Inflammatory macrophage treated with lipopolysaccharide for 4 hours (primary cell): ENCODE data around the gene LUC7L2.
"Not testable (repeated sequence)": the region's sequence is repeated elsewhere in the genome, so short reads cannot be mapped to it uniquely, and the experiment has no call there.

Experiments used
- DNase-seq: peaks from one replicate; pipeline ENCODE4 v3.0.0-alpha.2; 2020

Gene LUC7L2, protein sequence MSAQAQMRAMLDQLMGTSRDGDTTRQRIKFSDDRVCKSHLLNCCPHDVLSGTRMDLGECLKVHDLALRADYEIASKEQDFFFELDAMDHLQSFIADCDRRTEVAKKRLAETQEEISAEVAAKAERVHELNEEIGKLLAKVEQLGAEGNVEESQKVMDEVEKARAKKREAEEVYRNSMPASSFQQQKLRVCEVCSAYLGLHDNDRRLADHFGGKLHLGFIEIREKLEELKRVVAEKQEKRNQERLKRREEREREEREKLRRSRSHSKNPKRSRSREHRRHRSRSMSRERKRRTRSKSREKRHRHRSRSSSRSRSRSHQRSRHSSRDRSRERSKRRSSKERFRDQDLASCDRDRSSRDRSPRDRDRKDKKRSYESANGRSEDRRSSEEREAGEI

GRCh38 chr7:139359366-139360209 is at the start of gene LUC7L2:
Gene LUC7L2 (plus strand): TSS chr7:139359894. CDS start chr7:139360262, 368 bp downstream.
- DNase-seq = peak; percentile 99

GRCh38 chr7:139317939-139318505 is 41.7 kb upstream of the LUC7L2 start:
- DNase-seq = no peak

DNA sequence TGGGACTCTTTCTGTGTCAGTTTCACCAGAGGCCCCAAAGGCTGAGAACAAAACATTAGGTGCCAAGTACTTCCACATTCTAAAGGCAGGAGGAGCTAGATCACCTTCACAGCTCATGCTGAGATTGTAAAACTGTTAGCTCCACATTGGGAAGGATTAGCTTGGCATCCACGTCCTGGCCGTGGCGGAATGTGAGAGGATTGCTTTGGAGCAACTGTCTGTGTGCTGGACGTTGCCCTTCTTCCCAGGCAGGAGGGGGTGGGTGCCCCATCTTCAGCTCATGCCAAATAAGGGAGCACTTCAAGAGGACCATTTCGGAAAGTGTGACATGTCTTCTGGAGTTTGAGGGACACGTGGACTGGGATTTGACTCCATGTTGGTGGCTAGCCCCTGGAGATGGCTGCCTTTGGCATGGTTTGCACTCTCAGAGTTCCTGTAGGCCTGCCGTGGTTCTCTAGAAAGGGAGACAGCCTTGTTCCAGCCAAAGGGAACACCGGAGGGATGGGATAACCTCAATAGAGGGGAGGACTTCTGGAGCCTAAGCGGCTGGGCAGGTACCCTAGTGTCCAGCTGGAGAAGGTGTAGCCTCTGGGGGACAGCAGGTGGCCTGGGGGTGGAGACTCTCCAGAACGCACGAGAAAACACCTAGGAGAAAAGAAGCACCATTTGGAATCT is 38.5 kb upstream of the LUC7L2 start:
- DNase-seq = no peak

- DNase-seq = not testable (repeated sequence)
Measured at GRCh38 chr7:139324709-139325108, 35.0 kb upstream of the LUC7L2 start.

GRCh38 chr7:139328375-139328774 is 31.3 kb upstream of the LUC7L2 start:
- no peak for DNase-seq

- DNase-seq = no peak
Measured at GRCh38 chr7:139329119-139329518, 30.6 kb upstream of the LUC7L2 start.

GRCh38 chr7:139330333-139331030 is 29.2 kb upstream of the LUC7L2 start:
- peak; percentile 27 for DNase-seq

DNA sequence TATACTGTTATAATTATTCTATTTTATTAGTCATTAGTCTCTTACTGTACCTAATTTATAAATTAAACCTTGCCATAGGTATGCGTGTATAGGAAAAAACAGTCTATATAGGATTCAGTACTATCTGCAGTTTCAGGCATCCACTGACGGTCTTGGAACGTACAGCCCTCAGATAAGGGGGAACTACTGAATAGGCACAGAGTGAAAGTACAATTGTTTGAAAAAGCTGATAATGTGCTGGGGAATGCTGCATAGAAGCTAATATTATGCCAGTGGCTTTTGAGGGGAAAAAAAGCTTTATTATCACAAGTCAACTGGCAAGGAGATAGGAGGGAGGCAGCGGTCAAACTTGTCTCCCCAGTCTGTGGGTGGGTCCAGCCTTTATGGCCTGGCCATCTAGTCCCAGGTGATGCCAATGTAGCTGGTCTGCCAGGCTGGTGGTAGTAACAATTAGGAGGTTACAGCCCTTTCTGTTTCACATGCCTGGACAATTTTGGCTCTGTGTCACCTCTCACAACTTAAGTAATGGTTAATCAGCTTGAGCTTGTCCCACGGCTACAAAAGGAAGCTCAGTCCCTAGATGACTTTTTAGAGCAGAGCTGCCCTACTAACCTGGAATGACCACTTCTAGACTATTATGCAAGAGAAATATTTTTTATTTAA is 26.9 kb upstream of the LUC7L2 start:
- no peak for DNase-seq

GRCh38 chr7:139333443-139333842 is 26.3 kb upstream of the LUC7L2 start:
- DNase-seq = not testable (repeated sequence)

DNA sequence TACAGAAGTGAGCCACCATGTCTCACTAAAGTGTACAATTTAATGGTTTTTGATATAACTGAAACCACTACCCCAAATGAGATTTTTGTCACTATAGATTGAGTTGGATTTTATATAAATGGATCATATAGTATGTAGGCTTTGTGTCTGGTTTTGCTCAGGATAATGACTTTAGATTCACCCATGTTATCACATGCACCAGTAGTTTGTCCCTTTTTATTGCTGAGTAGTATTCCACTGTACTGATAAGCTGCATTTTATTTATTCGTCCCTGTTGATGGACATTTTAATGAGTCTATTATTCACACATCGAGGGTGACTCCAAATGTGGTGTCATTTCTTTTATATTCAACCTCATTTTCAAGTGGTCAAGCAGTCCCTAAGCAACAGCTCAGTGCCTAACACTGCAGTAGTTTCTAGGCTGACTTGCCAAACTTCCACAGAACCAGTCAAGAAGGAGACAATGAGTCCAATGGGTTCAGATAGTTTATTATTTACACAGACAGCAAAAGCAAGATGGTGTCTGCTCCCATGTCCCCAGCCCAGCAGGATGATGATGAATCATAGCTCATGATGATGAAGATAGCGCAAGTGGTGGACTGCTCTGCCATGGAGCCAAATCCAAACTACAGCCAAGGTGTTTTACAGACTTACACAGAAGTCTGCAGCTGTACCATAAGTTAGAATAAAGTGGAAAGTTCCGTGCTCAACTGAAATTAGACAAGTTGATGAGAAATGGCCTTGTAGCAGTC is 25.1 kb upstream of the LUC7L2 start:
- no peak for DNase-seq

GRCh38 chr7:139339025-139339424 is 20.7 kb upstream of the LUC7L2 start:
- no peak for DNase-seq

- no peak for DNase-seq
Measured at GRCh38 chr7:139339698-139340036, 20.0 kb upstream of the LUC7L2 start.

DNA sequence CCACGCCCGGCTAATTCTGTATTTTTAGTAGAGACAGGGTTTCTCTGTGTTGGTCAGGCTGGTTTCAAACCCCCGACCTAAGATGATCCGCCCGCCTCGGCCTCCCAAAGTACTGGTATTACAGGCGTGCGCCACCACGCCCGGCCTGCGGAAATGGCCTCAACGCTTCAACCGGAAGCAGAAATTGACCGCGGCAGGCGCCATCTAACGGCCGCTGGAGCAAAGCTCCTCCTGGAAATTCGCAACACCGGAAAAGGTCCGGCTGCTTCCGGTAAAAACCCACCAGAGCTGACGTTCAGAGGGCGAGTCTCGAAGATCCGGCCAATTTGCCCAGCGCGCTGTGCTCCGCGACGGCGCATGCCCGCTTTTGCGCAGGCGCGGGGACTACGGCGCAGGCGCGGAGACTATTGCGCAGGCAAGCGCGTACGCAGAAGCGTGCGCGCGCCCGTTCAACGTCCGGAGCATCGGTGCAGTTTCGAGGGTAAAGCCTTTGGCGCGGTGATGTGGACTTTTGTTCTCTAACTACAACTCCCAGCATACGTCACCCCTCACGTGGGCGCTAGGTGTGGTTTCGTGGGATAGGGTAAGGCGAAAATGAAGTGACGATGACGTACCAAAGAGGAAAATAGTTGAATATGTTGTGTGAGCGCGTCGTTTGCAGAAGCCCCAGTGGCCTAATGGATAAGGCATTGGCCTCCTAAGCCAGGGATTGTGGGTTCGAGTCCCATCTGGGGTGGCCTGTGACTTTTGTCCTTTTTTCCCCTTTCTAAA is 19.5 kb upstream of the LUC7L2 start:
- DNase-seq = peak; percentile 99

GRCh38 chr7:139340808-139341057 is 19.0 kb upstream of the LUC7L2 start:
- DNase-seq = no peak

DNA sequence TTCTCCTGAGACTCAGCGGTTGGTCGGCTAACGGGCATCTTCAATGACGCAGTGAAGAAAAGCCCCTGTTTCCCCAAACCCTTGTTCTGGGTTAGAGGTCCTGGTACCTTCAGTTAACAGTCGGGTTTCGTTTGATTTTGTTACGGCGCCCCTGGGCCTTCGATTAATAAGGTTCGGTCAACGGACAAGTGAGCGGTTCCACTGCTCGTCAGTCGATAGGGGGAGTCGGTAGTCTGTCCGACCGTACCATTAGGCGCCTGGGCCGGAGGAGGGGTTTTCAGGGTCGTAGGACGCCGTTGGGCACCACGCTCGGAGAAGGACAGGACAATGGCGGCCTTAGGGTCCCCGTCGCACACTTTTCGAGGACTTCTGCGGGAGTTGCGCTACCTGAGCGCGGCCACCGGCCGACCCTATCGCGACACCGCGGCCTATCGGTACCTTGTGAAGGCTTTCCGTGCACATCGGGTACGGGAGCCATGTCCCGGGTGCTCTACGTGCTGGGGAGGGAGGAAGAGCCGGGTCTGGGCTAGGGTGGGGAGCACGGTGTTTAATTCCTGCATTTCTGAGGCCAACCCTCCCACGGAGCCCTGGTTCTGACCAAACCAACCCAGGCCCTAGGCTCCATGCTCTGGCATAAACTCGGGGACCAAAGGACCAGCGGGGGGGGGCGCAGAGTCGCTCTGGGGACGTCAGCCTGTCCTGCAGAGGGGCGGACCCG is 18.5 kb upstream of the LUC7L2 start, which contains the start of gene FMC1:
TSS of gene FMC1 (plus strand) at position 280 of the 718 bp plus-strand sequence. CDS start at position 328, 48 bp downstream.
- DNase-seq = peak; percentile 90

DNA sequence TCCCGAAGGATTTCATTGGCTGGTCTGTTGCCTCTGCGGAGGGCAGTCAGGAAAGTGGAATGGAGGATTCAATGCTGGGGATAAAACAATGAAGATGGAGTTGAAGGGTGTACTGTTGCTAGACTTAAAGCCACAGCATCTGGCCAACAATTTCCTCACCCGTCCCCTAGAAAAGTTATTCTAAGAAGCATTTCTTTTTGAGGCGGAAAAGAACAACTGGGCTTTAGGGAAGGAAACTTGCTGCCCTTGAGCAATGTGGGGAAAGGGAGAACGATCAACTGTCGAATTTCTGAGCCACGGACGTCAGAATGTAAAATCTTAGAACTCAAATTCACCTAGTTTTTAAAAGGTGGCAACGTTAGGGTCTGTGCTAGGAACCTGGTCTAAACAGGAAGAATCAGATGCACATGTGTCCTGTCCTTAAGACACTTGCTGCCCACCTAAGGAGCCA is 17.9 kb upstream of the LUC7L2 start:
- no peak for DNase-seq

- DNase-seq = peak; percentile 79
Measured at GRCh38 chr7:139345042-139345441, 14.7 kb upstream of the LUC7L2 start.

GRCh38 chr7:139351027-139351426 is 8.7 kb upstream of the LUC7L2 start:
- no peak for DNase-seq

DNA sequence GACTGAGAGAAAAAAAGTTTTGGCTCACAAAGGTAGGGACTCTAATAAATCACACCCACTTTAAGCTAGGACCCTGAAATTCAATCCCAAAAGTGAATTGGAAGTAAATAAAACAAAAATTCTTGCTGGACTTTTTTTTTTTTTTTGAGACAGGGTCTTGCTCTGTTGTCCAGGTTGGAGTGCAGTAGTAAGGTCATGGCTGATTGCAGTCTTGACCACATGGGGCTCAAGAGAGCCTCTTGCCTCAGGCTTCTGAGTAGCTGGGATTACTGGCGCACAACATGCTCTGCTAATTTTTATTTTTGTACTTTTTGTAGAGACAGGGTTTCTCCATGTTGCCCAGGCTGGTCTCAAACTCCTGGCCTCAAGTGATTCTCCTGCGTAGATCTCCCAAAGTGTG is 5.0 kb upstream of the LUC7L2 start:
- DNase-seq = no peak

DNA sequence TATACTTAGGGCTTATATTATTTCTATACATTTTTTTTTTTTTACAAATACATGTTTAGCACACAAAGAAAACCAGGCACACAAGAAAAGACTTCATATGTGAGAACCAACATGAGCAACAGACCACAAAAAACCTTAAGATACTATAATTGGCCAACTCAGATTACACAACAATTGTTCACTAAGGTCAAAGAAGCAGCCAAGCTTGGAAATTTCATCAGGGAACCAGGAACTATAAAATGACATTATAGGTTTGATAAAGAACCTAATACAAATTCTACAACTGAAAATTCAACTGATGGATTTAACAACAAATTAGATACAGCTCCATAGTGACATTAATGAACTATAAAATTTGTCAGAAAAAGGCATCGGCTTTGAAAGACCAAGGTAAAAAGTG is 4.4 kb upstream of the LUC7L2 start:
- DNase-seq = peak; percentile 86
